Adrenal gland (tissue), 5 donors: Measurements from ENCODE around the gene PPP1R37.

ENCODE experiments used
- CTCF ChIP-seq, 6 experiments: fragments of 450-650 bp in 4 of 6; fragments of 200-600 bp in 2 of 6; sonication (generic) in 1 of 6; IDR thresholded peaks; 1 replicate in 5 of 6; 2 replicates in 1 of 6; pipeline versions ENCODE4 v1.5.1 to v1.8.0; 2016 to 2021; ENCODE audit warnings: antibody characterized with exemption in 6 of 6, mild to moderate bottlenecking in 2 of 6, moderate library complexity in 1 of 6
- POLR2A ChIP-seq, 2 donors: fragments of 450-650 bp; IDR thresholded peaks; one replicate each; pipeline ENCODE4 v1.6.1; 2017; ENCODE audit warnings: antibody characterized with exemption in 2 of 2, mild to moderate bottlenecking in 2 of 2, moderate library complexity in 1 of 2
- donor health status: DM: no; HTN: no; CAD: no.

GRCh38 chr19:45160870-45161737, 68.1 kb downstream of the PPP1R37 start, which contains the start of gene NKPD1:
- TF ChIP-seq POLR2A (IDR thresholded peaks at IDR 0.05) = no peak
- no peak for TF ChIP-seq CTCF (IDR thresholded peaks at IDR 0.05)
